HG03442 (cell line): ENCODE results near the gene CACNG7.

Experiments
- ATAC-seq: cut with Tn5 transposase; IDR thresholded peaks from one replicate; pipeline ENCODE4 v1.9.1; 2021; ENCODE audit warnings: mild to moderate bottlenecking, moderate library complexity; ENCODE audit not compliant: unreplicated experiment

CACNG7 gene

GRCh38 chr19:53877361-53877766 lies 31.7 kb upstream of the CACNG7 start:
- ATAC-seq = no peak

GRCh38 chr19:53878776-53879139 lies 30.3 kb upstream of the CACNG7 start:
- no peak for ATAC-seq

GRCh38 chr19:53879140-53880081 lies 29.7 kb upstream of the CACNG7 start:
- ATAC-seq = peak; percentile 88

- no peak for ATAC-seq
Measured at GRCh38 chr19:53880711-53881481, 28.2 kb upstream of the CACNG7 start.

GRCh38 chr19:53881482-53882390 lies 27.3 kb upstream of the CACNG7 start, which contains the start of gene PRKCG:
Gene PRKCG (plus strand): TSS chr19:53882197. CDS start chr19:53882495, 298 bp downstream.
- ATAC-seq = no peak

GRCh38 chr19:53882391-53883050 lies 26.6 kb upstream of the CACNG7 start:
- ATAC-seq = no peak

- no peak for ATAC-seq
Measured at GRCh38 chr19:53883231-53883661, 25.8 kb upstream of the CACNG7 start.

GRCh38 chr19:53883741-53884140 lies 25.3 kb upstream of the CACNG7 start:
- no peak for ATAC-seq

GRCh38 chr19:53884256-53884655 lies 24.8 kb upstream of the CACNG7 start:
- ATAC-seq = no peak

- no peak for ATAC-seq
Measured at GRCh38 chr19:53885036-53885435, 24.0 kb upstream of the CACNG7 start.

- no peak for ATAC-seq
Measured at GRCh38 chr19:53892301-53892980, 16.6 kb upstream of the CACNG7 start.

- no peak for ATAC-seq
Measured at GRCh38 chr19:53892981-53893325, 16.1 kb upstream of the CACNG7 start.

- ATAC-seq = no peak
Measured at GRCh38 chr19:53894707-53895106, 14.4 kb upstream of the CACNG7 start.

GRCh38 chr19:53896682-53897081 lies 12.4 kb upstream of the CACNG7 start:
- no peak for ATAC-seq

- no peak for ATAC-seq
Measured at GRCh38 chr19:53897459-53897858, 11.6 kb upstream of the CACNG7 start.

- no peak for ATAC-seq
Measured at GRCh38 chr19:53898166-53898565, 10.9 kb upstream of the CACNG7 start.

GRCh38 chr19:53898636-53899341 lies 10.3 kb upstream of the CACNG7 start:
- no peak for ATAC-seq

- no peak for ATAC-seq
Measured at GRCh38 chr19:53900191-53900860, 8.8 kb upstream of the CACNG7 start.
